Prostate gland (tissue), 2 donors: ENCODE results near the gene FOXP1. TPM values are rescaled to one million over a fixed set of nuclear protein-coding genes. Genes with fewer than 3 reads are reported as not detected.

Experiments
- DNase-seq: peaks from one replicate; pipeline ENCODE4 v3.0.0-alpha.2; 2019; ENCODE audit warnings: low spot score
- H3K27ac ChIP-seq, 2 donors: fragments of 200-600 bp; sonication (generic); 2 replicates each; pipeline ENCODE4 v1.5.1; 2017 to 2019
- H3K27me3 ChIP-seq: fragments of 200-600 bp; sonication (generic); replicated peaks from 2 replicates; pipeline ENCODE4 v1.5.1; 2019; ENCODE audit not compliant: insufficient read depth
- H3K36me3 ChIP-seq, 2 donors: fragments of 200-600 bp; sonication (generic); 1 replicate in 1 of 2; 2 replicates in 1 of 2; pipeline versions ENCODE4 v1.5.1 to v1.8.1; 2017 to 2019
- H3K4me1 ChIP-seq: fragments of 200-600 bp; sonication (generic); replicated peaks from 2 replicates; pipeline ENCODE4 v1.5.1; 2019
- H3K4me3 ChIP-seq, 2 donors: fragments of 200-600 bp; sonication (generic); 2 replicates each; pipeline ENCODE4 v1.5.1; 2017 to 2019
- H3K9me3 ChIP-seq: fragments of 200-600 bp; sonication (generic); 2 replicates; pipeline ENCODE4 v1.5.1; 2017
- POLR2A ChIP-seq: fragments of 450-650 bp; IDR thresholded peaks from one replicate; pipeline ENCODE4 v1.6.1; 2016; ENCODE audit warnings: antibody characterized with exemption, mild to moderate bottlenecking
- POLR2AphosphoS5 ChIP-seq: sonication (generic); formaldehyde crosslinking; IDR thresholded peaks from one replicate; pipeline ENCODE4 v1.6.1; 2017; ENCODE audit warnings: antibody characterized with exemption
- WGBS: methylation state at CpG from one replicate; pipeline ENCODE4 v1.1.5; 2018; 5-methylcytosine and 5-hydroxymethylcytosine counted together
- intact Hi-C: fragments of 100-400 bp; cut with DNase I; formaldehyde crosslinking; loops from one replicate; pipeline ENCODE4 v1.14.2; 2022
- total RNA-seq, 2 donors: library from RNA; depleted of rRNA; stranded (reverse); fragments of >200 nt; gene quantifications; one replicate each; pipeline ENCODE4 v1.1.0, GENCODE V29; 2016
- TF ChIP-seq, protein P1 (sequence below), 4 experiments: fragments of 200-600 bp in 2 of 4; fragments of 450-650 bp in 2 of 4; sonication (generic) in 2 of 4; IDR thresholded peaks; 1 replicate in 3 of 4; 2 replicates in 1 of 4; pipeline ENCODE4 v1.5.1; 2016 to 2019; ENCODE audit warnings: antibody characterized with exemption in 4 of 4, mild to moderate bottlenecking in 2 of 4, moderate library complexity in 2 of 4

The FOXP1 gene
- total RNA-seq, 2 donors from 2014 or later, result 133 to 156 TPM

DNA sequence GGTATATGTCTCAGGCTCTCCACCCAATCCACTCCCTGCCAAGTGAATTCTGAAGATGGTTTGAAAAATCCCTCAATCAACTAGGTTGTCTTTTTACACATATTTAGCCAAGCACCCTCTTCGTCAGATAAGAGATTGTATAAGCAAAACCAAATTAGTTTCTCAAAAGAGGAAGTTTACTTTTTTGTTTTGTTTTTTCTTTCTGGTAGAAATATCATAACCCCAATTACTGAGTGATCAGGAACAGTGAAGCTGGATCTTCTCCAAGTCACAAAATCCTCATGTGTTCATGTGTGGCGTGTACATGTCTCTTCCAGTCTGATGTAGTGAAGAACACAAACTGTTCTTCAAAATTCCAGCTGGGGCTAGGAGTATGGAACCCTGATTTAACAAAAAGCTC, 180.6 kb downstream of the FOXP1 start:
- TF ChIP-seq, protein P1, sequence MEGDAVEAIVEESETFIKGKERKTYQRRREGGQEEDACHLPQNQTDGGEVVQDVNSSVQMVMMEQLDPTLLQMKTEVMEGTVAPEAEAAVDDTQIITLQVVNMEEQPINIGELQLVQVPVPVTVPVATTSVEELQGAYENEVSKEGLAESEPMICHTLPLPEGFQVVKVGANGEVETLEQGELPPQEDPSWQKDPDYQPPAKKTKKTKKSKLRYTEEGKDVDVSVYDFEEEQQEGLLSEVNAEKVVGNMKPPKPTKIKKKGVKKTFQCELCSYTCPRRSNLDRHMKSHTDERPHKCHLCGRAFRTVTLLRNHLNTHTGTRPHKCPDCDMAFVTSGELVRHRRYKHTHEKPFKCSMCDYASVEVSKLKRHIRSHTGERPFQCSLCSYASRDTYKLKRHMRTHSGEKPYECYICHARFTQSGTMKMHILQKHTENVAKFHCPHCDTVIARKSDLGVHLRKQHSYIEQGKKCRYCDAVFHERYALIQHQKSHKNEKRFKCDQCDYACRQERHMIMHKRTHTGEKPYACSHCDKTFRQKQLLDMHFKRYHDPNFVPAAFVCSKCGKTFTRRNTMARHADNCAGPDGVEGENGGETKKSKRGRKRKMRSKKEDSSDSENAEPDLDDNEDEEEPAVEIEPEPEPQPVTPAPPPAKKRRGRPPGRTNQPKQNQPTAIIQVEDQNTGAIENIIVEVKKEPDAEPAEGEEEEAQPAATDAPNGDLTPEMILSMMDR (IDR thresholded peaks at IDR 0.05), result no peak
- TF ChIP-seq POLR2A (no peak), POLR2AphosphoS5 (no peak)
- Histone ChIP-seq H3K4me3 (no peak overlapping the region), H3K27me3 (no peaks in the 10 kb centered on the region), H3K36me3 (no peaks in the 10 kb centered on the region), H3K27ac (no peak overlapping the region), H3K9me3 (no peaks in the 10 kb centered on the region), H3K4me1 (no peaks in the 10 kb centered on the region)
- intact Hi-C loops, result no loop called here
- DNase-seq, result no peak
- WGBS, result 71% methylated on average over 2 of the region's 2 CpGs

DNA sequence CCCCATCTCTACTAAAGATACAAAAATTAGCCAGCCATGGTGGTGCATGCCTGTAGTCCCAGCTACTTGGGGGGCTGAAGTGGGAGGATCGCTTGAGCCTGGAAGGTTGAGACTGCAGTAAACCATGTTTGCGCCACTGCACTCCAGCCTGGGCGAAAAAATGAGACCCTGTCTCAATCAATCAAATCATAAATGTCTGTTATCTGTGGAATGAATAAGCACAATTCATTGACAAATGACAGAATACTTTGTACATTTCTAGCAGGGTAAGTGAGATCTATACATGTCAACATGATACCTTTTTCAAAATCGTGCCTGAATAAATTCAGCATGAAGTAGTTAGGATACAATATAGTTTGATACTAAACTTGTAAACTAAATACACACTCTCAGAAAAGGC, 181.2 kb downstream of the FOXP1 start:
- Histone ChIP-seq H3K36me3 (no peaks in the 10 kb centered on the region), H3K9me3 (no peaks in the 10 kb centered on the region), H3K27me3 (no peaks in the 10 kb centered on the region), H3K4me3 (no peak overlapping the region), H3K27ac (no peak overlapping the region), H3K4me1 (no peaks in the 10 kb centered on the region)
- TF ChIP-seq, protein P1 (IDR thresholded peaks at IDR 0.05), result no peak
- TF ChIP-seq POLR2AphosphoS5 (no peak), POLR2A (no peak)
- intact Hi-C loops, result no loop called here
- WGBS, result 84% methylated on average over 4 of the region's 4 CpGs
- no peak for DNase-seq

DNA sequence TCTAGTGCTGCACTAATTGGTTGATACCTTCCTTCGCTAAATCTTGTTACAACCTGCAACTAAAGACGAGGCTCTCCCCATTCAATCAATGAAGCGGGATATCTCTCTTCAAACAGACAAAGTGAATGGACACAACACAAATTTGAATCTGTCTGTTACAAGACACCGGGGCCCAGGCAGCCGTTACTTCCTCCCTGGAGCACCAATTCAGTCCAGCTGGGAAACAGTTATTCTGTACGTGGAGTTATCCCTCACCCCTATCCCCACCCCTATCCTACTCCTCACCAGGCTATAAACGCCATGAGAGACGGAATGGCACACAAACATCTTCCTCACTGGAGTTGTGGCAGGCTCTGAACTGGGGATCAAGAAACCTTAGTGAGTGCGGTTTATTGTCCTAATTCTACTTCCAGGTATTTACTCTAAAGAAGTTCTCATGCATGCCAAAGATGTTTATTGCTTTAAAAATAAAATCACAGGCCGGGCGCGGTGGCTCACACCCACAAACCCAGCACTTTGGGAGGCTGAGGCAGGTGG, 181.8 kb downstream of the FOXP1 start:
- DNase-seq, result no peak
- no peaks in the 10 kb centered on the region for H3K9me3 ChIP-seq
- no peak overlapping the region for H3K27ac ChIP-seq
- intact Hi-C loops, result no loop called here
- H3K27me3 ChIP-seq, result no peaks in the 10 kb centered on the region
- 61% methylated on average over 12 of the region's 12 CpGs for WGBS
- H3K4me1 ChIP-seq, result no peaks in the 10 kb centered on the region
- no peak for TF ChIP-seq POLR2AphosphoS5
- TF ChIP-seq, protein P1 (IDR thresholded peaks at IDR 0.05), result no peak
- no peak for TF ChIP-seq POLR2A
- no peak overlapping the region for H3K4me3 ChIP-seq
- H3K36me3 ChIP-seq, result no peaks in the 10 kb centered on the region

DNA sequence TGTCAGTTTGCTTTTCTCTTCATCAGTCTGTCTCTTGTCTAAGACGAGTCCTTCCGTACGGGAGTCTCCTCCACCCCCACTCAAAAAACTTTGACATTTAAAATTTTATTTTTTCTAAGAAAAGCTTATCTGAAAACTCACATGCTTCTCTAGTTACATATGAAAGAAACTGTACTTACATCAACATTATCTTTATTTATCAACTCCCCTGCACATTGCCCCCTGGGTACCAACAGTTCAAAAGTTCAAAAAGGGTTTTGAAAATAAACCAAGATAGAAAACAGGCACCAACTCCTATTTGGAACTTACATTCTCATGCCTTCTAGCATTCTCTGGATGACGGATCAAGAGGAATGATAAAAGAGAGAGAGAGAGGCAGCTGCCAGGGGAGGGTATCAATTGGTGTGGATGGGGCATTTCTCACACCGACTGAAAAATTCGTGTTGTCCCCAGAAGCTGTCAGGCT, 182.5 kb downstream of the FOXP1 start:
- whole genome bisulfite sequencing, result 59% methylated on average over 6 of the region's 6 CpGs
- intact Hi-C loops, result no loop called here

DNA sequence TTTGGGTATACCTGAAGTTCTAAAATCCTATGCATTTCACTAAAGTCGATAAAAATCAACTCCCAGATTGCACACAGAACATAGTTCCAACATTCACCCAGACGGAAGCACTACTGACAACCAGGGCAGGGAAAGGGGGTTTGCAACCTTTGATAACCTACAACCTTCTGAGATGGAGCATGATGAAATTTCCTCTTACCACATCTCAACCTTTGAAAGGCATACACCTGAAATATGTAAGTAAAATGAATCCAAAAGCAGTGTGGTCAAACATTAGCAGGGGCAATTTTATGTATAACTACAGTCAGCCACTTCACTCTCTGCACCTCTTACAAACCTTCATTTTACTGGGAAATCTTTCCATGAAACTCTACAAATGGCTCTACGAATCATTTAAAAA, 184.1 kb downstream of the FOXP1 start:
- Histone ChIP-seq H3K36me3 (no peaks in the 10 kb centered on the region), H3K27ac (no peak overlapping the region), H3K4me3 (no peak overlapping the region), H3K27me3 (no peaks in the 10 kb centered on the region), H3K9me3 (no peaks in the 10 kb centered on the region), H3K4me1 (no peaks in the 10 kb centered on the region)
- no peak for TF ChIP-seq POLR2AphosphoS5
- TF ChIP-seq, protein P1 (IDR thresholded peaks at IDR 0.05), result no peak
- TF ChIP-seq POLR2A, result no peak
- intact Hi-C loops, result no loop called here
- DNase-seq, result no peak
- 94% methylated on average over 3 of the region's 3 CpGs for WGBS

More for the DNA sequence above, 182.5 kb downstream of the FOXP1 start:
- Histone ChIP-seq H3K4me3 (no peak overlapping the region), H3K36me3 (no peaks in the 10 kb centered on the region), H3K27ac (no peak overlapping the region), H3K9me3 (no peaks in the 10 kb centered on the region), H3K27me3 (no peaks in the 10 kb centered on the region), H3K4me1 (no peaks in the 10 kb centered on the region)
- TF ChIP-seq POLR2AphosphoS5 (no peak), POLR2A (no peak)
- TF ChIP-seq, protein P1 (IDR thresholded peaks at IDR 0.05), result no peak
- no peak for DNase-seq
